Tibial nerve (tissue), 4 donors: Measurements from ENCODE around the gene NR4A2. TPM values are rescaled to one million over a fixed set of nuclear protein-coding genes. Genes with fewer than 3 reads are reported as not detected.
"Not testable (repeated sequence)": the region's sequence is repeated elsewhere in the genome, so short reads cannot be mapped to it uniquely, and the experiment has no call there.

Experiments
- DNase-seq, 2 donors: peaks; one replicate each; pipeline ENCODE4 v3.0.0-alpha.2; 2019; ENCODE audit warnings: low spot score in 2 of 2
- H3K27ac ChIP-seq, 4 donors: fragments of 200-600 bp; sonication (generic) in 3 of 4; one replicate each; pipeline ENCODE4 v1.5.1; 2017 to 2019; ENCODE audit warnings: mild to moderate bottlenecking in 1 of 4
- H3K27me3 ChIP-seq, 2 donors: fragments of 200-600 bp; sonication (generic) in 1 of 2; one replicate each; pipeline versions ENCODE4 v1.5.1 to v1.6.0; 2017 to 2019
- H3K36me3 ChIP-seq, 3 donors: fragments of 200-600 bp; sonication (generic); one replicate each; pipeline ENCODE4 v1.5.1; 2018 to 2019
- H3K4me1 ChIP-seq, 4 donors: fragments of 200-600 bp; sonication (generic) in 3 of 4; one replicate each; pipeline ENCODE4 v1.5.1; 2017 to 2019
- H3K4me3 ChIP-seq, 4 donors: fragments of 200-600 bp; sonication (generic) in 3 of 4; one replicate each; pipeline ENCODE4 v1.5.1; 2017 to 2019; ENCODE audit warnings: mild to moderate bottlenecking in 1 of 4, moderate library complexity in 1 of 4
- H3K9me3 ChIP-seq, 4 donors: fragments of 200-600 bp; sonication (generic) in 3 of 4; one replicate each; pipeline ENCODE4 v1.5.1; 2017 to 2019
- CTCF ChIP-seq, 5 experiments: fragments of 200-600 bp in 3 of 5; fragments of 450-650 bp in 2 of 5; sonication (generic) in 3 of 5; IDR thresholded peaks; one replicate each; pipeline ENCODE4 v1.5.1; 2016 to 2019; ENCODE audit warnings: antibody characterized with exemption in 5 of 5, mild to moderate bottlenecking in 3 of 5, moderate library complexity in 2 of 5
- EP300 ChIP-seq, 2 donors: sonication (generic); formaldehyde crosslinking; IDR thresholded peaks; one replicate each; pipeline ENCODE4 v1.6.1; 2017; ENCODE audit warnings: antibody characterized with exemption in 2 of 2, mild to moderate bottlenecking in 1 of 2
- POLR2A ChIP-seq, 2 donors: fragments of 450-650 bp; IDR thresholded peaks; one replicate each; pipeline ENCODE4 v1.6.1; 2017; ENCODE audit warnings: antibody characterized with exemption in 2 of 2, mild to moderate bottlenecking in 2 of 2, moderate library complexity in 2 of 2
- WGBS, 2 donors: methylation state at CpG; one replicate each; pipeline ENCODE4 v1.1.5; 2018; 5-methylcytosine and 5-hydroxymethylcytosine counted together
- total RNA-seq, 4 donors: library from RNA; depleted of rRNA; stranded (reverse); fragments of >200 nt; gene quantifications; one replicate each; pipeline ENCODE4 v1.1.0, GENCODE V29; 2016

Gene NR4A2
- total RNA-seq, 4 donors from 2014 or later: 14.7 to 31.5 (median 22.4) TPM

- no peak for TF ChIP-seq EP300 (IDR thresholded peaks at IDR 0.05)
- no peak for TF ChIP-seq CTCF (IDR thresholded peaks at IDR 0.05)
- TF ChIP-seq POLR2A (IDR thresholded peaks at IDR 0.05): no peak
- no peak for DNase-seq
These were observed 27.4 kb downstream of the NR4A2 start for GRCh38 chr2:156305121-156305520.

GRCh38 chr2:156300337-156300736 is 32.2 kb downstream of the NR4A2 start:
- H3K9me3 ChIP-seq: peaks cover 0 to 15% (median 0%) of the 10 kb centered on the region in 4 donors
- H3K4me3 ChIP-seq: no peak overlapping the region
- H3K4me1 ChIP-seq: no peaks in the 10 kb centered on the region
- 70 to 76% methylated on average over 1 of the region's 1 CpG for WGBS, 2 donors
- no peaks in the 10 kb centered on the region for H3K36me3 ChIP-seq
- H3K27me3 ChIP-seq: no peaks in the 10 kb centered on the region
- TF ChIP-seq POLR2A (IDR thresholded peaks at IDR 0.05) (no peak), CTCF (IDR thresholded peaks at IDR 0.05) (no peak), EP300 (IDR thresholded peaks at IDR 0.05) (no peak)
- DNase-seq: no peak
- no peak overlapping the region for H3K27ac ChIP-seq

More at GRCh38 chr2:156305121-156305520, 27.4 kb downstream of the NR4A2 start:
- no peak overlapping the region for H3K27ac ChIP-seq
- H3K36me3 ChIP-seq: no peaks in the 10 kb centered on the region
- peaks cover 0 to 8% (median 0%) of the 10 kb centered on the region in 4 donors for H3K9me3 ChIP-seq
- no peaks in the 10 kb centered on the region for H3K27me3 ChIP-seq
- H3K4me3 ChIP-seq: no peak overlapping the region
- H3K4me1 ChIP-seq: no peaks in the 10 kb centered on the region

- TF ChIP-seq CTCF (IDR thresholded peaks at IDR 0.05) (no peak), POLR2A (IDR thresholded peaks at IDR 0.05) (no peak)
- WGBS, 2 donors: 96 to 97% methylated on average over 8 of the region's 8 CpGs
- H3K4me3 ChIP-seq: no peak overlapping the region
- peaks cover 0 to 7% (median 0%) of the 10 kb centered on the region in 4 donors for H3K9me3 ChIP-seq
- H3K27me3 ChIP-seq: no peaks in the 10 kb centered on the region
- no peak for DNase-seq
- H3K4me1 ChIP-seq: no peaks in the 10 kb centered on the region
- H3K27ac ChIP-seq: no peak overlapping the region
- H3K36me3 ChIP-seq: no peaks in the 10 kb centered on the region
These were observed 37.5 kb downstream of the NR4A2 start for GRCh38 chr2:156294945-156295580.

- H3K27ac ChIP-seq, DNase-seq: not testable (repeated sequence)
- 95% methylated on average over 16 of the region's 29 CpGs; no CpG with 5 or more reads in 1 of the 2 donors for WGBS, 2 donors
These were observed 39.1 kb downstream of the NR4A2 start for GRCh38 chr2:156293382-156293781.

GRCh38 chr2:156279446-156280150 is 52.9 kb downstream of the NR4A2 start:
- Histone ChIP-seq H3K27me3 (no peaks in the 10 kb centered on the region), H3K9me3 (no peaks in the 10 kb centered on the region), H3K4me1 (no peaks in the 10 kb centered on the region), H3K4me3 (no peak overlapping the region), H3K27ac (no peak overlapping the region), H3K36me3 (no peaks in the 10 kb centered on the region)
- DNase-seq: no peak
- TF ChIP-seq CTCF (IDR thresholded peaks at IDR 0.05) (no peak), EP300 (IDR thresholded peaks at IDR 0.05) (no peak), POLR2A (IDR thresholded peaks at IDR 0.05) (no peak)
- WGBS, 2 donors: 69 to 70% methylated on average over 5 of the region's 5 CpGs

More at GRCh38 chr2:156293382-156293781, 39.1 kb downstream of the NR4A2 start:
- H3K4me1 ChIP-seq, H3K36me3 ChIP-seq, H3K9me3 ChIP-seq, H3K27me3 ChIP-seq, H3K4me3 ChIP-seq: not testable (repeated sequence)

Other genes with a start within 250 kb of the NR4A2 start
- 10 to 100 TPM; 72.4 to 89.2 (median 79.6) TPM for gene GPD2, start 103.7 kb upstream of the NR4A2 start, total RNA-seq